Calu3 (cell line): ENCODE measurements around the gene CBFA2T3. TPM values are rescaled to one million over a fixed set of nuclear protein-coding genes. Genes with fewer than 3 reads are reported as not detected.
A peak's percentile ranks its signal among the peaks of the same experiment; 100 is the strongest.

ENCODE experiments used
- BruUV-seq: library from RNA; stranded (reverse); fragments of 400-500 nt; replicated peaks from 2 replicates; lab custom pipeline; 2021; lab: Mats Ljungman, UMichigan
- CTCF ChIA-PET: fragments of 300-600 bp; sonication (Branson Sonifier 250); formaldehyde crosslinking; loops from one replicate; lab custom pipeline; 2022; ENCODE audit warnings: antibody characterized with exemption; lab: Charles Lee
- DNase-seq: peaks from one replicate; pipeline ENCODE4 v3.0.0; 2022
- H3K27ac Mint-ChIP-seq: one replicate; pipeline ENCODE4 v1.8.0; 2022; ENCODE audit warnings: mixed read lengths; ENCODE audit not compliant: unreplicated experiment
- H3K27me3 Mint-ChIP-seq: one replicate; pipeline ENCODE4 v1.8.0; 2022; ENCODE audit warnings: mixed read lengths; ENCODE audit not compliant: unreplicated experiment
- H3K36me3 Mint-ChIP-seq: one replicate; pipeline ENCODE4 v1.8.0; 2022; ENCODE audit warnings: mild to moderate bottlenecking, moderate library complexity, mixed read lengths; ENCODE audit not compliant: insufficient read depth, unreplicated experiment
- H3K4me1 Mint-ChIP-seq: one replicate; pipeline ENCODE4 v1.8.0; 2022; ENCODE audit warnings: mild to moderate bottlenecking, low read depth, mixed read lengths; ENCODE audit not compliant: unreplicated experiment
- H3K4me3 Mint-ChIP-seq: one replicate; pipeline ENCODE4 v1.8.0; 2022; ENCODE audit warnings: mild to moderate bottlenecking, low read depth, moderate library complexity, mixed read lengths; ENCODE audit not compliant: unreplicated experiment
- H3K9me3 Mint-ChIP-seq: one replicate; pipeline ENCODE4 v1.8.0; 2022; ENCODE audit warnings: low read depth, mixed read lengths; ENCODE audit not compliant: unreplicated experiment
- intact Hi-C: fragments of 100-400 bp; cut with micrococcal nuclease; formaldehyde crosslinking; loops from one replicate; pipeline ENCODE4 v1.10.0; 2022; ENCODE audit not compliant: unreplicated experiment
- total RNA-seq: library from RNA; stranded (reverse); gene quantifications from 2 replicates; pipeline ENCODE4 v1.2.3, GENCODE V29; 2022
- TF ChIP-seq, protein P1 (sequence below): fragments of 200-600 bp; IDR thresholded peaks from one replicate; pipeline ENCODE4 v1.8.0; 2022; ENCODE audit warnings: antibody characterized with exemption; ENCODE audit not compliant: unreplicated experiment

The CBFA2T3 gene
- total RNA-seq, 1 experiment from 2014 or later: not detected

DNA sequence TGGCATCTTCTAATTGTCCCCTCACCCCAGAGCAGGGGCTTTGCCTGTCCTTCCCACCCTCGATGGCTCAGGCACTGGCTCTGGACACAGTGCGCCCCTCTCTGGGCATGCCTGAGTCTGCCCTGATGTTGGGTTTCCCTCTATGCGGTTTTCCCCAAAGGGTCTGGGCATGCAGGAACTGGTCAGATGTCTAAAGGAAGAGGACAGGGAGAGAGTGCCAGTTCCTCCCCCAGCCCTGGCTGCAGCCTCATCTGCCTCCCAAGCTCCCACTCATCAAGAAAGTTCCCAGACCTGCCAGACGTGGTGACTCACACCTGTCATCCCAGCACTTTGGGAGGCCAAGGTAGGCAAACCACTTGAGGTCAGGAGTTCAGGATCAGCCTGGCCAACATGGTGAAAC lies 69.2 kb downstream of the CBFA2T3 start:
- no TSS peak for BruUV-seq
- H3K27ac Mint-ChIP-seq: no peak overlapping the region
- intact Hi-C loops: no loop called here
- H3K36me3 Mint-ChIP-seq: peaks cover 3% of the 10 kb centered on the region
- CTCF ChIA-PET: interaction anchor here (0.7 kb wide), 1 partner anchor 25 kb away, joined by 3 read pairs; no protein-coding TSS in a partner anchor
- H3K9me3 Mint-ChIP-seq: no peaks in the 10 kb centered on the region
- peaks cover 69% of the 10 kb centered on the region for H3K27me3 Mint-ChIP-seq
- H3K4me3 Mint-ChIP-seq: no peak overlapping the region
- TF ChIP-seq, protein P1, sequence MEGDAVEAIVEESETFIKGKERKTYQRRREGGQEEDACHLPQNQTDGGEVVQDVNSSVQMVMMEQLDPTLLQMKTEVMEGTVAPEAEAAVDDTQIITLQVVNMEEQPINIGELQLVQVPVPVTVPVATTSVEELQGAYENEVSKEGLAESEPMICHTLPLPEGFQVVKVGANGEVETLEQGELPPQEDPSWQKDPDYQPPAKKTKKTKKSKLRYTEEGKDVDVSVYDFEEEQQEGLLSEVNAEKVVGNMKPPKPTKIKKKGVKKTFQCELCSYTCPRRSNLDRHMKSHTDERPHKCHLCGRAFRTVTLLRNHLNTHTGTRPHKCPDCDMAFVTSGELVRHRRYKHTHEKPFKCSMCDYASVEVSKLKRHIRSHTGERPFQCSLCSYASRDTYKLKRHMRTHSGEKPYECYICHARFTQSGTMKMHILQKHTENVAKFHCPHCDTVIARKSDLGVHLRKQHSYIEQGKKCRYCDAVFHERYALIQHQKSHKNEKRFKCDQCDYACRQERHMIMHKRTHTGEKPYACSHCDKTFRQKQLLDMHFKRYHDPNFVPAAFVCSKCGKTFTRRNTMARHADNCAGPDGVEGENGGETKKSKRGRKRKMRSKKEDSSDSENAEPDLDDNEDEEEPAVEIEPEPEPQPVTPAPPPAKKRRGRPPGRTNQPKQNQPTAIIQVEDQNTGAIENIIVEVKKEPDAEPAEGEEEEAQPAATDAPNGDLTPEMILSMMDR: no peak
- peak; percentile 35 for DNase-seq
- H3K4me1 Mint-ChIP-seq: peaks cover 8% of the 10 kb centered on the region

DNA sequence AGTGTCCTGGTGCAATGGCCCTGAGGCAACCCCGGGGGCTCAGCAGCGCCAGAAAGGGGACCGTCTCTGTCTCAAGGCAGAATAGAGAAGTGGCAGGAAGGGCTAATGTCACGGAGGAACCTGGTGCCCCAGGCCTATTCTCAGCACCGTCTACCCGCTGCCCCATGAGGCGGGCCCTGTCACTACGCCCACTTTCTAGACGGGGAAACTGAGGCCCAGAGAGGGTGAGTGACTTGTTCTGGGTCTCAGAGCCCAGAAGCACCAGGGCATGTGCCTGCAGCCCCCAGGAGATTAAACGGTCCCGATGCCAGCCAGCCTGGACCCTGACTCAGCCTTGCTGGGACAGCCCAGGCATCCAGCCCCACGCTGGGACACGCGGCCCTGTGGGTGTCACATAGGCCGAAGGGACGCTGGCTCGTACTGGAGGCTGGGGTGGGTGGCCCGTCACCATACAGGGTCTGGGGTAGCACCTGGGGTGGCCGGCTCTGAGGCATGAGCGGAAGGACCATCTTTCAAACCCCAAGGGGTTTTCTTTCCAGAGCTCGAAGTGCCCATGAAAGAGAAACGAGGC lies 70.4 kb downstream of the CBFA2T3 start:
- Mint-ChIP-seq H3K27ac (no peak overlapping the region), H3K27me3 (peaks cover 69% of the 10 kb centered on the region), H3K9me3 (no peaks in the 10 kb centered on the region), H3K4me1 (peaks cover 8% of the 10 kb centered on the region), H3K4me3 (no peak overlapping the region), H3K36me3 (peaks cover 4% of the 10 kb centered on the region)
- CTCF ChIA-PET: no interaction called here
- DNase-seq: no peak
- intact Hi-C loops: no loop called here
- TF ChIP-seq, protein P1: no peak
- no TSS peak for BruUV-seq

DNA sequence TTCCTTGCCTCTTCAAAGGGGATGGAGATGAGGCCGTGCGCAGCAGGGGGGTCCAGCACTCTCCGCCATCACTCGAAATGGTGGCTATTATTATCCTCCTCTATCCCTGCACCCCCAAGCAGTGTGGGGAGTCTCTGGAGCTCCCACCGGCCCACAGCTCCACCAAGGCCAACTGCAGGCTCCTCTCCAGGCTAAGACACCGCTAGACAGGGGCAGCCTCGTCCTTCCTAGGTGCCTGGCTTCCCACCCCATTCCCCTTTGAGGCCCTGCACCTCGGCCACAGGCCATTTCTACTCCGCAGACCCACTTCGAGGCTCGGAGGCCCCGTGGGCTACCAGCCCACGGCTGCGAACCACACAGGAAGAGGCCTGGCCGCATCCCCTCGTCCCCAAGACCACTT lies 71.0 kb downstream of the CBFA2T3 start:
- Mint-ChIP-seq H3K4me1 (peaks cover 8% of the 10 kb centered on the region), H3K27ac (no peak overlapping the region), H3K4me3 (no peak overlapping the region), H3K36me3 (peaks cover 4% of the 10 kb centered on the region), H3K27me3 (peaks cover 69% of the 10 kb centered on the region), H3K9me3 (no peaks in the 10 kb centered on the region)
- no peak for DNase-seq
- BruUV-seq: no TSS peak
- CTCF ChIA-PET: interaction anchor here (0.7 kb wide), 1 partner anchor 32 kb away, joined by 6 read pairs; no protein-coding TSS in a partner anchor
- TF ChIP-seq, protein P1: no peak
- intact Hi-C loops: no loop called here

DNA sequence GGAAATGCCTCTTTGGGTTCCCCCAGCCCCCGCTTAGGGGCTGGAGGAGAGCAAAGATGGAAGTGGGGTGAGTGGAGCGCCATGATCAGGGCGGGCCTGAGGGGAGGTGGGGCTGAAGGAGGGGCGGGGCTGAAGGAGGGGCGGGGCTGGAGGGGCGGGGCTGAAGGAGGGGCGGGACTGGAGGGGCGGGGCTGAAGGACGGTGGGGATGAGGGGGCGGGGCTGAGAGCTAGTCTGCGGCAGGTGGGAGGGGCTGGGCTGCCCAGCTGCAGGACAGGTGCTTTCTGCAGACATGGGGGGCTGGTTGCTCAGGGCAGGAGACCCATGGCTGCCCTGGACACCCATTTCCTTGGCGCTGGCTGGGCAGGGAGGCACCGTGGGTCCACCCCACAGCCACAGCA lies 71.4 kb downstream of the CBFA2T3 start:
- H3K27ac Mint-ChIP-seq: no peak overlapping the region
- no peak for DNase-seq
- H3K4me3 Mint-ChIP-seq: no peak overlapping the region
- H3K27me3 Mint-ChIP-seq: peaks cover 69% of the 10 kb centered on the region
- intact Hi-C loops: no loop called here
- H3K9me3 Mint-ChIP-seq: no peaks in the 10 kb centered on the region
- H3K36me3 Mint-ChIP-seq: peaks cover 4% of the 10 kb centered on the region
- TF ChIP-seq, protein P1: no peak
- CTCF ChIA-PET: interaction anchor here (0.6 to 0.7 kb wide), 3 partner anchors 32 to 440 kb away, joined by 5 to 6 read pairs (median 5); no protein-coding TSS in a partner anchor
- H3K4me1 Mint-ChIP-seq: peaks cover 7% of the 10 kb centered on the region
- BruUV-seq: no TSS peak
